ENCODE data around the gene ARRB1.

The ARRB1 gene

GRCh38 chr11:75273411-75274391 lies 77.8 kb downstream of the ARRB1 start:
- no peak for DNase-seq

- DNase-seq = no peak
These were observed 78.6 kb downstream of the ARRB1 start for GRCh38 chr11:75272821-75273301.

GRCh38 chr11:75272391-75272790 lies 79.1 kb downstream of the ARRB1 start:
- DNase-seq = no peak

GRCh38 chr11:75271730-75272129 lies 79.7 kb downstream of the ARRB1 start:
- DNase-seq = no peak

- DNase-seq = no peak
These were observed 80.5 kb downstream of the ARRB1 start for GRCh38 chr11:75270896-75271418.

GRCh38 chr11:75269896-75270295 lies 81.6 kb downstream of the ARRB1 start:
- no peak for DNase-seq

GRCh38 chr11:75269367-75269660 lies 82.1 kb downstream of the ARRB1 start:
- no peak for DNase-seq

- DNase-seq = no peak
These were observed 82.7 kb downstream of the ARRB1 start for GRCh38 chr11:75268626-75269366.

GRCh38 chr11:75267171-75267970 lies 84.1 kb downstream of the ARRB1 start:
- DNase-seq = no peak

GRCh38 chr11:75265851-75266531 lies 85.5 kb downstream of the ARRB1 start:
- no peak for DNase-seq

- no peak for DNase-seq
These were observed 86.5 kb downstream of the ARRB1 start for GRCh38 chr11:75264971-75265370.

- DNase-seq = no peak
These were observed 87.1 kb downstream of the ARRB1 start for GRCh38 chr11:75264356-75264755.

GRCh38 chr11:75263944-75264349 lies 87.5 kb downstream of the ARRB1 start:
- peak; percentile 65 for DNase-seq

- DNase-seq = no peak
These were observed 88.3 kb downstream of the ARRB1 start for GRCh38 chr11:75262961-75263852.

GRCh38 chr11:75262436-75262835 lies 89.0 kb downstream of the ARRB1 start:
- DNase-seq = no peak

GRCh38 chr11:75261902-75262361 lies 89.5 kb downstream of the ARRB1 start:
- DNase-seq = no peak

GRCh38 chr11:75260396-75261170 lies 90.9 kb downstream of the ARRB1 start:
- no peak for DNase-seq

GRCh38 chr11:75254326-75254725 lies 97.1 kb downstream of the ARRB1 start:
- no peak for DNase-seq

- no peak for DNase-seq
These were observed 101.8 kb downstream of the ARRB1 start for GRCh38 chr11:75249704-75250103.

GRCh38 chr11:75248924-75249256 lies 102.6 kb downstream of the ARRB1 start:
- no peak for DNase-seq
